ENCODE measurements around the gene MAN1B1. TPM values are rescaled to one million over a fixed set of nuclear protein-coding genes. Genes with fewer than 3 reads are reported as not detected.

The MAN1B1 gene
- total RNA-seq, 1 experiment from 2014 or later, result 42.6 TPM

GRCh38 chr9:137070201-137070905, 16.4 kb upstream of the MAN1B1 start, which contains the start of gene SAPCD2:
TSS of gene SAPCD2 (minus strand) at chr9:137070557. CDS start at chr9:137070460, 97 bp downstream.
- peaks cover 11% of the 10 kb centered on the region for H3K4me1 ChIP-seq
- DNase-seq, result peak; percentile 95 to 97
- peak within 1 kb of the TSS; percentile 68 for H3K4me3 ChIP-seq
- H3K36me3 ChIP-seq, result 0 out of 2 replicates have a peak, but pooled peaks cover 4% of the 10 kb centered on the region
- H3K27me3 ChIP-seq, result no peaks in the 10 kb centered on the region
- no peaks in the 10 kb centered on the region for H3K9me3 ChIP-seq (replicated peaks)
- H3K27ac ChIP-seq, result peak within 1 kb of the TSS; percentile 45

GRCh38 chr9:137070906-137071275, 15.9 kb upstream of the MAN1B1 start:
- no peaks in the 10 kb centered on the region for H3K9me3 ChIP-seq (replicated peaks)
- peak; percentile 88 to 91 for DNase-seq
- H3K27me3 ChIP-seq, result no peaks in the 10 kb centered on the region
- peak overlapping the region; percentile 68 for H3K4me3 ChIP-seq
- H3K36me3 ChIP-seq, result no peaks in the 10 kb centered on the region
- peak overlapping the region; percentile 45 for H3K27ac ChIP-seq
- peaks cover 11% of the 10 kb centered on the region for H3K4me1 ChIP-seq

- Histone ChIP-seq H3K9me3 (replicated peaks) (no peaks in the 10 kb centered on the region), H3K4me3 (peak overlapping the region; percentile 68), H3K36me3 (no peaks in the 10 kb centered on the region), H3K27me3 (no peaks in the 10 kb centered on the region), H3K27ac (peak overlapping the region; percentile 45), H3K4me1 (peaks cover 11% of the 10 kb centered on the region)
- DNase-seq, result no peak
These were observed 15.5 kb upstream of the MAN1B1 start for GRCh38 chr9:137071282-137071681.

GRCh38 chr9:137073992-137074399, 12.8 kb upstream of the MAN1B1 start:
- Histone ChIP-seq H3K27me3 (no peaks in the 10 kb centered on the region), H3K4me1 (peaks cover 11% of the 10 kb centered on the region), H3K36me3 (no peaks in the 10 kb centered on the region), H3K9me3 (replicated peaks) (no peaks in the 10 kb centered on the region), H3K27ac (no peak overlapping the region), H3K4me3 (no peak overlapping the region)
- DNase-seq, result no peak

GRCh38 chr9:137074657-137075274, 12.0 kb upstream of the MAN1B1 start:
- Histone ChIP-seq H3K4me1 (peaks cover 11% of the 10 kb centered on the region), H3K36me3 (peaks cover 5% of the 10 kb centered on the region), H3K27ac (no peak overlapping the region), H3K27me3 (no peaks in the 10 kb centered on the region), H3K9me3 (replicated peaks) (no peaks in the 10 kb centered on the region), H3K4me3 (no peak overlapping the region)
- DNase-seq, result no peak

- Histone ChIP-seq H3K27ac (no peak overlapping the region), H3K9me3 (replicated peaks) (no peaks in the 10 kb centered on the region), H3K27me3 (no peaks in the 10 kb centered on the region), H3K4me1 (peaks cover 11% of the 10 kb centered on the region), H3K4me3 (no peak overlapping the region), H3K36me3 (peaks cover 8% of the 10 kb centered on the region)
- no peak for DNase-seq
These were observed 11.5 kb upstream of the MAN1B1 start for GRCh38 chr9:137075275-137075775.

- no peaks in the 10 kb centered on the region for H3K27me3 ChIP-seq
- peaks cover 8% of the 10 kb centered on the region for H3K36me3 ChIP-seq
- H3K4me3 ChIP-seq, result peak overlapping the region; percentile 68
- DNase-seq, result no peak
- peaks cover under 1% of the 10 kb centered on the region for H3K4me1 ChIP-seq
- peak overlapping the region; percentile 70 for H3K27ac ChIP-seq
- no peaks in the 10 kb centered on the region for H3K9me3 ChIP-seq (replicated peaks)
These were observed 10.2 kb upstream of the MAN1B1 start for GRCh38 chr9:137076636-137077009.

- Histone ChIP-seq H3K36me3 (peaks cover 8% of the 10 kb centered on the region), H3K9me3 (replicated peaks) (no peaks in the 10 kb centered on the region), H3K27me3 (no peaks in the 10 kb centered on the region), H3K4me3 (peak within 1 kb of the TSS; percentile 68), H3K4me1 (no peaks in the 10 kb centered on the region), H3K27ac (peak within 1 kb of the TSS; percentile 70)
- DNase-seq, result peak; percentile 85 to 93
These were observed 9.6 kb upstream of the MAN1B1 start, which contains the start of gene UAP1L1 for GRCh38 chr9:137077010-137077747. TSS of gene UAP1L1 (plus strand) at chr9:137077517. CDS start at chr9:137077533, 16 bp downstream.

GRCh38 chr9:137077758-137078693, 8.8 kb upstream of the MAN1B1 start:
- Histone ChIP-seq H3K27me3 (no peaks in the 10 kb centered on the region), H3K27ac (no peak overlapping the region; the same call in 1 of the 2 replicates), H3K4me3 (peak overlapping the region; percentile 68), H3K36me3 (peaks cover 8% of the 10 kb centered on the region), H3K4me1 (peaks cover 4% of the 10 kb centered on the region), H3K9me3 (replicated peaks) (no peaks in the 10 kb centered on the region)
- DNase-seq, result peak in 1 of 2 experiments; percentile 54

GRCh38 chr9:137078701-137079400, 7.9 kb upstream of the MAN1B1 start:
- no peak overlapping the region; the same call in 1 of the 2 replicates for H3K4me3 ChIP-seq
- H3K4me1 ChIP-seq, result peaks cover 11% of the 10 kb centered on the region
- H3K36me3 ChIP-seq, result peaks cover 8% of the 10 kb centered on the region
- no peak for DNase-seq
- no peak overlapping the region for H3K27ac ChIP-seq
- H3K9me3 ChIP-seq (replicated peaks), result no peaks in the 10 kb centered on the region
- no peaks in the 10 kb centered on the region for H3K27me3 ChIP-seq

GRCh38 chr9:137079401-137079787, 7.4 kb upstream of the MAN1B1 start:
- Histone ChIP-seq H3K36me3 (peaks cover 8% of the 10 kb centered on the region), H3K4me3 (no peak overlapping the region), H3K4me1 (peaks cover 16% of the 10 kb centered on the region), H3K27me3 (no peaks in the 10 kb centered on the region), H3K27ac (no peak overlapping the region), H3K9me3 (replicated peaks) (no peaks in the 10 kb centered on the region)
- DNase-seq, result no peak

GRCh38 chr9:137080260-137081122, 6.3 kb upstream of the MAN1B1 start:
- peaks cover 18% of the 10 kb centered on the region for H3K4me1 ChIP-seq
- H3K27ac ChIP-seq, result no peak overlapping the region
- peaks cover 8% of the 10 kb centered on the region for H3K36me3 ChIP-seq
- H3K27me3 ChIP-seq, result no peaks in the 10 kb centered on the region
- H3K4me3 ChIP-seq, result no peak overlapping the region
- no peak for DNase-seq
- H3K9me3 ChIP-seq (replicated peaks), result no peaks in the 10 kb centered on the region
